GM18505 (cell line): ENCODE data around the gene NKD1.

ENCODE experiments used
- ATAC-seq: cut with Tn5 transposase; IDR thresholded peaks from one replicate; pipeline ENCODE4 v1.9.1; 2021; ENCODE audit not compliant: unreplicated experiment
- POLR2A ChIP-seq: IDR thresholded peaks from 4 replicates; pipeline ENCODE4 v1.6.1; 2011; ENCODE audit warnings: borderline replicate concordance; ENCODE audit not compliant: insufficient read depth, insufficient read length; ENCODE audit errors: extremely low read depth

NKD1 gene

GRCh38 chr16:50602531-50603205, 54.5 kb downstream of the NKD1 start:
- no peak for TF ChIP-seq POLR2A
- no peak for ATAC-seq

GRCh38 chr16:50603206-50604064, 55.2 kb downstream of the NKD1 start:
- no peak for ATAC-seq
- no peak for TF ChIP-seq POLR2A

GRCh38 chr16:50604065-50604418, 55.8 kb downstream of the NKD1 start:
- no peak for TF ChIP-seq POLR2A

GRCh38 chr16:50604610-50605009, 56.4 kb downstream of the NKD1 start:
- no peak for ATAC-seq
- no peak for TF ChIP-seq POLR2A

More at GRCh38 chr16:50604065-50604418, 55.8 kb downstream of the NKD1 start:
- no peak for ATAC-seq

GRCh38 chr16:50605733-50606430, 57.7 kb downstream of the NKD1 start:
- ATAC-seq, result no peak
- TF ChIP-seq POLR2A, result no peak

GRCh38 chr16:50606431-50607050, 58.3 kb downstream of the NKD1 start:
- TF ChIP-seq POLR2A, result no peak
- ATAC-seq, result no peak

GRCh38 chr16:50607051-50607431, 58.8 kb downstream of the NKD1 start:
- no peak for ATAC-seq
- no peak for TF ChIP-seq POLR2A

GRCh38 chr16:50607447-50607846, 59.3 kb downstream of the NKD1 start:
- no peak for TF ChIP-seq POLR2A
- no peak for ATAC-seq

GRCh38 chr16:50607970-50608557, 59.9 kb downstream of the NKD1 start:
- TF ChIP-seq POLR2A, result no peak
- ATAC-seq, result no peak

- no peak for ATAC-seq
- no peak for TF ChIP-seq POLR2A
These were observed 60.9 kb downstream of the NKD1 start for GRCh38 chr16:50609049-50609448.

- no peak for ATAC-seq
- no peak for TF ChIP-seq POLR2A
These were observed 61.3 kb downstream of the NKD1 start for GRCh38 chr16:50609471-50609870.

- no peak for ATAC-seq
- no peak for TF ChIP-seq POLR2A
These were observed 62.4 kb downstream of the NKD1 start for GRCh38 chr16:50610331-50611262.
